GM19467 (cell line): ENCODE results near the gene IKZF4.

ENCODE experiments used
- ATAC-seq: cut with Tn5 transposase; IDR thresholded peaks from one replicate; pipeline ENCODE4 v1.9.1; 2021; ENCODE audit warnings: mild to moderate bottlenecking, moderate library complexity; ENCODE audit not compliant: unreplicated experiment

IKZF4 gene

DNA sequence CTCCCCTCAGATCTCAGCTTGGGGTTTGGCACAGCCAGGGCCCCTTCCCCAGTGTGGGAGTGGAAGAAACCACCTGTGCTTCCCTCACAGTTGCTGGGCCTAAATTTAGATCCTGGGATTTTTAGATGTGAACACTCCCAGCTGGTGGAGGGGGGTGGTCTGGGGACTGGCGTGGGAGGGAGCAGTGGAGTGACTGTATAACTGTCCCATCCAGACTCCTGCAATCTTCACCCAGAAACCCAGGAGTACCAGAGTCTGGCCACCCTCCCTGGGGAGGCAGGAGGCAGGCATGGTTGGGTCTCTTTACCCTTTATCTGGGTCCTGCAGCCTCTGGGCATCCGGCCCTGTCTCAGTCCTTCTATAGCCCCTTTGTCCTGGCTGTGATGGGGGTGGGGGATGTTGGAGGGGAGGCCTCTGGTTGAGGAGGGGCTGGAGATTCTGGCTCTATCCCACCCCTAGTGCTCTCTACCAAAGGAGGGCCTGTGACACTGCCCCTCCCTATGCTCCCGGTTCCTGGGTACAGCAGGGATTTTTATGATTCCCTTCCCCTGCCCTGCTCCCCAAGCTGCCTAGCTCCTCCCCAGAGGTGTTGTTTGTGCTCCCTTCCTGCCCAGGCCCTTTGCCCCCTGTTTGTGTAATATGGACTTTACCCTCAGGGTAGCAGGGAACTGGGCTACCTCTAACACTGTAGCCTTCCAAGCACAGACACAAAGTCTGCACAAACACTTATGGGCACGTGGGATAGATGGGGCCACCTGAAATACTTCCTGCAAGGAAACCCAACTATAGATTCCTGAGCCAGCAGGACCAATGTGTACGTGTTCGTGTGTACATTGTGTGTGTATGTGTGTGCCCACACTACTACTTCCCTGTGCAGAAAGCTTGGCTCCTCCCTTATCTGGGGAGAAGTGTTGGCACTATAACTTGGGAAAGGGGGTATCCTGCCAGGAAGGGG is 60.8 kb downstream of the IKZF4 start:
- ATAC-seq: no peak

DNA sequence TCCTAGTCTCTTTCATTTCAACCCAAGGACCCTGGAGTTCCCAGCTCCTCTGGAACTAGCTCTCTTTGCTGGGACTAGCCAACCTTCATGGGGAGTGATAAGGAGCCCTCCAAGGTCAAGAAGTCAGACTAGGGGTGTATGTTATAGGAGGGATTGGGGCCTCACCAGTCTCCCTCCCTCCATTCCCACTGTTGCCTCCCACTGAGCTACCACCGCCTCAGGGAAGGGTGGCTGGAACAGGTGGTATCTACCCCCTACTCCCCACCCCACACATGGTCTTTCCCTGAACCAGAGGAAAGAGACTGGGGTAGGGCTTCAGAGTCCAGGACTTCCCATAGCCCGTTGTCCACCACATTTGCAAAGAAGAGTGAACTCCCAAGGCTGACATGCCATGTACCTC is 61.5 kb downstream of the IKZF4 start:
- ATAC-seq: no peak

DNA sequence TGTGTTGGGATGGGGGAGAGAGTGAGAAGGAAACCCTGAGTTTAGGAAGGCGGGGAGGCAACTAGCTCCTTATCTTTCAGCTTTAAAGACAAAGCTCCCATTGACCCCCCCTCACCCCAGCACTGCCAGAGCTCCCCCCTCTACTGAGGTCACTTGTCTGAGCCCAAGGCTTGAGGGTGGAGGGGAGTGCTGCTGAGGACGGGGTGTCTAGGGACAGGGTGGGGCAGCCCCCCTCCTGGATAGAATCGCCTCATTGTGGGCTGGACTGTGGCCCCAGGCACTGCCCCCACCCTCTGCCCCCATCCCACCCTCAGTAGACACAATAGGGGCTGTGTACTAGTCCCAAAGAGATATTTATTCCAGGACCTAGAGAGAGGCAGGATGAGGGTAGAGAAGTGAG is 62.1 kb downstream of the IKZF4 start:
- ATAC-seq: no peak

DNA sequence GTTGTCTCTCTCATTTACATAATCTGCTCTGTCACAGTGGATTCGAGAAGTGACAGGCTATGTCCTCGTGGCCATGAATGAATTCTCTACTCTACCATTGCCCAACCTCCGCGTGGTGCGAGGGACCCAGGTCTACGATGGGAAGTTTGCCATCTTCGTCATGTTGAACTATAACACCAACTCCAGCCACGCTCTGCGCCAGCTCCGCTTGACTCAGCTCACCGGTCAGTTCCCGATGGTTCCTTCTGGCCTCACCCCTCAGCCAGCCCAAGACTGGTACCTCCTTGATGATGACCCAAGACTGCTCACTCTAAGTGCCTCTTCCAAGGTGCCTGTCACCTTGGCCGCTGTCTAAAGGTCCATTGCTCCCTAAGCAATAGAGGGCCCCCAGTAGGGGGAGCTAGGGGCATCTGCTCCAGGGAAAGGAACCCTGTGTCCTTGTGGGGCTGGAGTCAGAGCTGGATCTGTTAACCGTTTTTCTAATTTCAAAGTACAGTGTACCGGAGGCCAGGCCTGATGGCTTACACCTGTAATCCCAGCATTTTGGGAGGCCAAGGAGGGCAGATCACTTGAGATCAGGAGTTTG is 64.2 kb downstream of the IKZF4 start:
- no peak for ATAC-seq

DNA sequence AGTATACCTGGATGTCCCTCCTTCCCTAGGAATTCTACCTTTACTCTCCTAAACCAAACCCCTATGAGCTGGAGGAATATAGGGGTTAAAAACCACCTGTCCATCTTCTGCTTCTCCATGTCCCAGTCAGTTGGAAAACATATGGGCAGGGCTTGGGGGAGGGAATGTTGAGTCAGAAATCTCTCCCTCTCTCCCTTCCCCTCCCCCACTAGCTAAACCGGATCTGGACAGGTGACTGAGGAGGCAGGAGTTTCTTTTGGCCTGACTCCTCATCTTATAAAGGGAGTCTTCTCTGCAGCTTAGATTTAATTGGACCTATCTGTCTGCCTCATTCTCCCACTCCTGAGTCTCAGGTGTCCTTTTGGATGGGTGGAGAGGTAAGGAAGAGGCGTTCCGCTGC is 65.3 kb downstream of the IKZF4 start:
- ATAC-seq: no peak

DNA sequence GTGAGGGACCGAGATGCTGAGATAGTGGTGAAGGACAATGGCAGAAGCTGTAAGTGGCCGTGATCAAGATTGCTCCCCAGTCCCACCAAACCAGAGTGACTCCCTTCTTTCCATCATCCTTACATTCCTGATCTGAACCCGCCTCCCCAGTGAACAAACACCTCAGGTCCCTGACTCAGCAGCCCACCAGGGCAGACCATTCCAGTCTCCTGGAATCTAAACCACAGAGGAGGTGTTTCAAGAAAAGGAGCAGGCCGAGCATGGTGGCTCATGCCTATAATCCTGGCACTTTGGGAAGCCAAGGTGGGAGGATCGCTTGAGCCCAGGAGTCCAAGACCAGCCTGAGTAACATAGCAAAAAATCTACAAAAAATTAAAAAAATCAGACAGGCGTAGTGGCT is 65.8 kb downstream of the IKZF4 start:
- ATAC-seq: no peak

DNA sequence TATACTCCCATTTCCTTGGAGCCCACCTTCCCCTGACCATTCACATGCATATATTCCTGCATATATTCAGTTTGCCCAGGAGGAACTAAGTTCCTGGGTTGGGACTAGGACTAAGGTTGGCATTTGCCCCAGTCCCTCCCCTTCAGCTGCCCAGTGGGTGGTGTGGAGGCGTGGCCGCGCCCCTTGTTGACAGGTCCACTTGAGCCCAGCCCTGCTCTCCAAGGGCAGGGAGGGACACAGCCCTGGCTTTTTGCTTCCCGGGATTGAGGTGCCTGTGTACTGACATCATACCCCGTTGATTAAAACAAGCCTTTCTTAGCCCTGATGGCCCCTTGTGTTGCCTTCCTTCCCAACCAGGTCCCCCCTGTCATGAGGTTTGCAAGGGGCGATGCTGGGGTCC is 66.4 kb downstream of the IKZF4 start:
- no peak for ATAC-seq
